HG02759 (cell line): Measurements from ENCODE around the gene ZNF682.
"Not testable (repeated sequence)": the region's sequence is repeated elsewhere in the genome, so short reads cannot be mapped to it uniquely, and the experiment has no call there.

Experiments used
- ATAC-seq: cut with Tn5 transposase; IDR thresholded peaks from one replicate; pipeline ENCODE4 v1.9.1; 2021; ENCODE audit warnings: mild to moderate bottlenecking, moderate library complexity; ENCODE audit not compliant: unreplicated experiment

The ZNF682 gene

GRCh38 chr19:20005741-20006140, 33.6 kb downstream of the ZNF682 start:
- no peak for ATAC-seq

- no peak for ATAC-seq
Observed at GRCh38 chr19:19997656-19998268, 41.5 kb downstream of the ZNF682 start.

- ATAC-seq: no peak
Observed at GRCh38 chr19:19966862-19967261, 72.4 kb downstream of the ZNF682 start.

GRCh38 chr19:19966126-19966525, 73.2 kb downstream of the ZNF682 start:
- not testable (repeated sequence) for ATAC-seq

- no peak for ATAC-seq
Observed at GRCh38 chr19:19964416-19964815, 74.9 kb downstream of the ZNF682 start.

- ATAC-seq: not testable (repeated sequence)
Observed at GRCh38 chr19:19959151-19959799, 80.0 kb downstream of the ZNF682 start.

GRCh38 chr19:19957766-19958165, 81.5 kb downstream of the ZNF682 start:
- ATAC-seq: not testable (repeated sequence)

- ATAC-seq: no peak
Observed at GRCh38 chr19:19956434-19957075, 82.8 kb downstream of the ZNF682 start.

GRCh38 chr19:19955208-19955607, 84.1 kb downstream of the ZNF682 start:
- ATAC-seq: no peak
